Suprapubic skin (tissue), 4 donors: ENCODE data around the gene GRIK4.

ENCODE experiments used
- EP300 ChIP-seq: sonication (generic); formaldehyde crosslinking; IDR thresholded peaks from one replicate; pipeline ENCODE4 v1.6.1; 2017; ENCODE audit warnings: antibody characterized with exemption
- POLR2A ChIP-seq, 2 donors: fragments of 450-650 bp; IDR thresholded peaks; one replicate each; pipeline ENCODE4 v1.6.1; 2017; ENCODE audit warnings: antibody characterized with exemption in 2 of 2, mild to moderate bottlenecking in 2 of 2, moderate library complexity in 2 of 2
- POLR2AphosphoS5 ChIP-seq, 3 donors: sonication (generic); formaldehyde crosslinking; IDR thresholded peaks; one replicate each; pipeline ENCODE4 v1.6.1; 2017; ENCODE audit warnings: antibody characterized with exemption in 3 of 3
- TF ChIP-seq, protein P1 (sequence below), 2 donors: fragments of 200-600 bp in 1 of 2; fragments of 450-650 bp in 1 of 2; sonication (generic) in 1 of 2; IDR thresholded peaks; one replicate each; pipeline ENCODE4 v1.5.1; 2016 to 2019; ENCODE audit warnings: antibody characterized with exemption in 2 of 2, mild to moderate bottlenecking in 1 of 2, moderate library complexity in 1 of 2

DNA sequence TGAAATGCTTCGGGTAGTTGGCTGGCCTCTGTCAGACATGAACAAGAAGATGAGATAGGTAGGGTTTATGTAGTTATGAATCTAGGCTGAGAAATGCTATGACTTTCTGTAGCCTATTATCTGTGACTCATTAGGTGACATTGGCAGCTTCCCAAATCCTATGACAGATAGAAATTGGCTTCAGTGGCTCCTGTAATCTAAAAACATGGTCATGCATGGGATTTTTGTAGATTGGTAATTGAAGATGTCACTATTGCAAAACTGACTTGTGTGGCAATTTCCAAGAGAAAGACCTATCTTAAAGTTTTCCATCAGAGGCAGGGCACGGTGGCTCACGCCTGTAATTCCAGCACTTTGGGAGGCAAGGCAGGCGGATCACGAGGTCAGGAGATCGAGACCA, 29.4 kb upstream of the GRIK4 start:
- TF ChIP-seq, protein P1, sequence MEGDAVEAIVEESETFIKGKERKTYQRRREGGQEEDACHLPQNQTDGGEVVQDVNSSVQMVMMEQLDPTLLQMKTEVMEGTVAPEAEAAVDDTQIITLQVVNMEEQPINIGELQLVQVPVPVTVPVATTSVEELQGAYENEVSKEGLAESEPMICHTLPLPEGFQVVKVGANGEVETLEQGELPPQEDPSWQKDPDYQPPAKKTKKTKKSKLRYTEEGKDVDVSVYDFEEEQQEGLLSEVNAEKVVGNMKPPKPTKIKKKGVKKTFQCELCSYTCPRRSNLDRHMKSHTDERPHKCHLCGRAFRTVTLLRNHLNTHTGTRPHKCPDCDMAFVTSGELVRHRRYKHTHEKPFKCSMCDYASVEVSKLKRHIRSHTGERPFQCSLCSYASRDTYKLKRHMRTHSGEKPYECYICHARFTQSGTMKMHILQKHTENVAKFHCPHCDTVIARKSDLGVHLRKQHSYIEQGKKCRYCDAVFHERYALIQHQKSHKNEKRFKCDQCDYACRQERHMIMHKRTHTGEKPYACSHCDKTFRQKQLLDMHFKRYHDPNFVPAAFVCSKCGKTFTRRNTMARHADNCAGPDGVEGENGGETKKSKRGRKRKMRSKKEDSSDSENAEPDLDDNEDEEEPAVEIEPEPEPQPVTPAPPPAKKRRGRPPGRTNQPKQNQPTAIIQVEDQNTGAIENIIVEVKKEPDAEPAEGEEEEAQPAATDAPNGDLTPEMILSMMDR (IDR thresholded peaks at IDR 0.05): no peak
- TF ChIP-seq POLR2AphosphoS5 (IDR thresholded peaks at IDR 0.05) (no peak), EP300 (no peak), POLR2A (IDR thresholded peaks at IDR 0.05) (no peak)
